Measurements from ENCODE around the gene CACFD1. TPM values are rescaled to one million over a fixed set of nuclear protein-coding genes. Genes with fewer than 3 reads are reported as not detected.

The CACFD1 gene
- total and polyA plus RNA-seq, 9 of the 15 experiments (the other 6 are each of a cell fraction or from before 2014, with no cell fraction given), result 0.11 to 1.4 (median 1.1) TPM; not detected in 2

DNA sequence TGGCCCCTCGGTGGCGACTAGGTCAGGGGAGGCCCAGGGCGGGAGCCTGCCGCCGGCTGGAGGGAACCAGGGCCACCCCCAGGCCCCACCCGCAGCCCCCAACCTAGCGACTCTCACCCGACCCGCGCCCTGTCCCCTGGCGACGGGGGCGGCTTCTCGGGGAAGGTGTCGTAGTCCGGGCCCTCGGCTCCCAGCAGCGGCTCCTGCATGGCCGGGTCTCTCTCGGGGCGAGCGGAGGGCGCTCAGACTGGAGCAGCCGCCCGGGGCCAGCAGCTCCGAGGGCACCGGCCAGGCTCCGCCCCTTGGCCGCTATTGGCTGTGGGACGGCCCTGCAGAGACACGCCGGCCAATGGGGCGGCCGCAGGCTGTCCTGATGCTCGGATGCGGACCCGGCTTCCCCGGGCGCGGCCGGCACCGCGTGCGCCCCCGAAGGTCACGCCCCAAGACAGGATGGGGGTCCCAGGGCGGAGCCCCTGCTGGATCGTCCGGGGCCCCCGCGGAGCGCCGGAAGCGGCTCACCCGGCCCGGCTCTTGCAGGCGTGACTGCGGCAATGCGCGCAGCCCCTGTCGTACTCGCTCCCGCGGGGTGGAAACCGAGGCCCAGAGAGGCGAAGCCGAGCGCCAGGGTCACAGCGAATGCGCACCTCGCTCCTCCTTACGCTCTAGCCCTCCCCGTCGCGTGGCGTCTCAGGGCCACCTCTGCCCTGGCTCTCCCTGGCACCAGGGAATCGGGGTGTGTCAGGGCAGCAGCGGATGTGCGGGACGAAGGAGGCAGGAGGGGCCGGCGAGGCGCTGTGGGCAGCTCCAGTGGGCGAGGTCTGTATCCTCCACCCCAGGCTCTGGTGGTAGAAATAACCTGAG lies 19.3 kb downstream of the CACFD1 start, which contains the start of gene SLC2A6:
TSS of gene SLC2A6 (minus strand) at position 249 of the 861 bp plus-strand sequence. CDS start at position 209, 40 bp downstream.
- peaks cover 0 to 35% of the 10 kb centered on the region in 2 experiments; a peak in 3 of 5 replicates for H3K4me1 ChIP-seq (replicated peaks in 1 of 2; ENCODE audit: control insufficient read depth in 2 of 2, insufficient read depth in 2 of 2, low read length in 2 of 2)
- peak within 1 kb of the TSS; percentile 79 for H2AFZ ChIP-seq (ENCODE audit: low read depth, low read length)
- peak within 1 kb of the TSS; percentile 64 for H3K4me2 ChIP-seq (ENCODE audit: insufficient read depth, low read length)
- intact Hi-C loops (cut with micrococcal nuclease), result no loop called here
- in situ Hi-C loops (cut with MboI), result no loop called here
- no peaks in the 10 kb centered on the region for H3K79me2 ChIP-seq (ENCODE audit: control insufficient read depth, insufficient read depth, low read length)
- H3K4me3 ChIP-seq, result peak within 1 kb of the TSS; percentile 23
- no peak for FAIRE-seq
- CTCF ChIA-PET (ENCODE audit: low intra/inter-chr PET ratio), result no interaction called here
- peaks cover 19% of the 10 kb centered on the region for H4K20me1 ChIP-seq (replicated peaks; ENCODE audit: control insufficient read depth, insufficient read depth, low read length)
- POLR2A ChIA-PET, result interaction anchor here (0.5 to 1.2 kb wide), 5 partner anchors 11 to 149 kb away, joined by 3 to 5 read pairs (median 3); partner anchors contain the start of genes MED22 and RPL7A
- peak; percentile 79 to 97 (median 96) for DNase-seq (ENCODE audit: extremely low read depth in 1 of 4, low spot score in 3 of 4)
- no peak within 1 kb of the TSS for H3K27ac ChIP-seq (ENCODE audit: extremely low read depth, low read depth, low read length)
- peak within 1 kb of the TSS in 1 of 2 experiments; percentile 37; a peak in 1 of 4 replicates for H3K9ac ChIP-seq (ENCODE audit: insufficient read depth in 1 of 2, low read depth in 2 of 2, low read length in 2 of 2)
- no TSS peak for BruUV-seq (replicated peaks)
- 1% methylated on average over 64 of the region's 84 CpGs for WGBS (ENCODE audit: insufficient coverage, low coverage, missing lambda C conversion rate)
- H3K9me1 ChIP-seq (ENCODE audit: control insufficient read depth, insufficient read depth, low read length), result no peaks in the 10 kb centered on the region
- H3K36me3 ChIP-seq (ENCODE audit: control insufficient read depth, insufficient read depth, low read length), result no peaks in the 10 kb centered on the region
- ATAC-seq, result peak; percentile 100
- H3K9me3 ChIP-seq (replicated peaks; ENCODE audit: control insufficient read depth, insufficient read depth, low read depth, low read length), result no peaks in the 10 kb centered on the region
- peaks cover 18 to 58% of the 10 kb centered on the region in 2 experiments for H3K27me3 ChIP-seq (ENCODE audit: control insufficient read depth in 2 of 2, insufficient read depth in 2 of 2, low read length in 2 of 2)
- TF ChIP-seq, protein P1, sequence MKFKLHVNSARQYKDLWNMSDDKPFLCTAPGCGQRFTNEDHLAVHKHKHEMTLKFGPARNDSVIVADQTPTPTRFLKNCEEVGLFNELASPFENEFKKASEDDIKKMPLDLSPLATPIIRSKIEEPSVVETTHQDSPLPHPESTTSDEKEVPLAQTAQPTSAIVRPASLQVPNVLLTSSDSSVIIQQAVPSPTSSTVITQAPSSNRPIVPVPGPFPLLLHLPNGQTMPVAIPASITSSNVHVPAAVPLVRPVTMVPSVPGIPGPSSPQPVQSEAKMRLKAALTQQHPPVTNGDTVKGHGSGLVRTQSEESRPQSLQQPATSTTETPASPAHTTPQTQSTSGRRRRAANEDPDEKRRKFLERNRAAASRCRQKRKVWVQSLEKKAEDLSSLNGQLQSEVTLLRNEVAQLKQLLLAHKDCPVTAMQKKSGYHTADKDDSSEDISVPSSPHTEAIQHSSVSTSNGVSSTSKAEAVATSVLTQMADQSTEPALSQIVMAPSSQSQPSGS (CRISPR knock-in tag; IDR thresholded peaks at IDR 0.05), result no peak
- TF ChIP-seq CTBP1 (IDR thresholded peaks at IDR 0.05; ENCODE audit: borderline replicate concordance) (0 out of 2 replicates have a peak, but pooled peaks have one; percentile 30), CTCFL (IDR thresholded peaks at IDR 0.05; ENCODE audit: borderline replicate concordance, insufficient read depth, low read depth, low read length, poor library complexity, severe bottlenecking) (no peak), PCBP2 (IDR thresholded peaks at IDR 0.05; ENCODE audit: low read depth, low read length, poor library complexity, severe bottlenecking) (no peak), ZNF778 (CRISPR knock-in tag; IDR thresholded peaks at IDR 0.05) (no peak), HBP1 (CRISPR knock-in tag; IDR thresholded peaks at IDR 0.05) (no peak), ZFX (CRISPR knock-in tag; IDR thresholded peaks at IDR 0.05) (no peak)
- TF ChIP-seq, protein P2, sequence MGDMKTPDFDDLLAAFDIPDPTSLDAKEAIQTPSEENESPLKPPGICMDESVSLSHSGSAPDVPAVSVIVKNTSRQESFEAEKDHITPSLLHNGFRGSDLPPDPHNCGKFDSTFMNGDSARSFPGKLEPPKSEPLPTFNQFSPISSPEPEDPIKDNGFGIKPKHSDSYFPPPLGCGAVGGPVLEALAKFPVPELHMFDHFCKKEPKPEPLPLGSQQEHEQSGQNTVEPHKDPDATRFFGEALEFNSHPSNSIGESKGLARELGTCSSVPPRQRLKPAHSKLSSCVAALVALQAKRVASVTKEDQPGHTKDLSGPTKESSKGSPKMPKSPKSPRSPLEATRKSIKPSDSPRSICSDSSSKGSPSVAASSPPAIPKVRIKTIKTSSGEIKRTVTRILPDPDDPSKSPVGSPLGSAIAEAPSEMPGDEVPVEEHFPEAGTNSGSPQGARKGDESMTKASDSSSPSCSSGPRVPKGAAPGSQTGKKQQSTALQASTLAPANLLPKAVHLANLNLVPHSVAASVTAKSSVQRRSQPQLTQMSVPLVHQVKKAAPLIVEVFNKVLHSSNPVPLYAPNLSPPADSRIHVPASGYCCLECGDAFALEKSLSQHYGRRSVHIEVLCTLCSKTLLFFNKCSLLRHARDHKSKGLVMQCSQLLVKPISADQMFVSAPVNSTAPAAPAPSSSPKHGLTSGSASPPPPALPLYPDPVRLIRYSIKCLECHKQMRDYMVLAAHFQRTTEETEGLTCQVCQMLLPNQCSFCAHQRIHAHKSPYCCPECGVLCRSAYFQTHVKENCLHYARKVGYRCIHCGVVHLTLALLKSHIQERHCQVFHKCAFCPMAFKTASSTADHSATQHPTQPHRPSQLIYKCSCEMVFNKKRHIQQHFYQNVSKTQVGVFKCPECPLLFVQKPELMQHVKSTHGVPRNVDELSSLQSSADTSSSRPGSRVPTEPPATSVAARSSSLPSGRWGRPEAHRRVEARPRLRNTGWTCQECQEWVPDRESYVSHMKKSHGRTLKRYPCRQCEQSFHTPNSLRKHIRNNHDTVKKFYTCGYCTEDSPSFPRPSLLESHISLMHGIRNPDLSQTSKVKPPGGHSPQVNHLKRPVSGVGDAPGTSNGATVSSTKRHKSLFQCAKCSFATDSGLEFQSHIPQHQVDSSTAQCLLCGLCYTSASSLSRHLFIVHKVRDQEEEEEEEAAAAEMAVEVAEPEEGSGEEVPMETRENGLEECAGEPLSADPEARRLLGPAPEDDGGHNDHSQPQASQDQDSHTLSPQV (IDR thresholded peaks at IDR 0.05), result no peak
